Measurements from ENCODE around the gene CRABP2. TPM values are rescaled to one million over a fixed set of nuclear protein-coding genes. Genes with fewer than 3 reads are reported as not detected.
A peak's percentile ranks its signal among the peaks of the same experiment; 100 is the strongest.

Gene CRABP2
- total and polyA plus RNA-seq, 2 of the 13 experiments (the other 11 are each of a cell fraction or from before 2014, with no cell fraction given), result 0.40 to 0.60 TPM

GRCh38 chr1:156725683-156726280 is 20.4 kb upstream of the CRABP2 start (continued):
- 0 out of 2 replicates have a peak, but pooled peaks have one; percentile 31 for TF ChIP-seq HDAC2 (CRISPR knock-in tag; IDR thresholded peaks at IDR 0.05)
- no peak for TF ChIP-seq ZBTB39 (CRISPR knock-in tag; IDR thresholded peaks at IDR 0.05)
- TF ChIP-seq SKI (IDR thresholded peaks at IDR 0.05; ENCODE audit: partially characterized antibody), result no peak
- TF ChIP-seq CHD4 (IDR thresholded peaks at IDR 0.05; ENCODE audit: borderline replicate concordance, low read length), result no peak
- no peak for TF ChIP-seq CEBPG (CRISPR knock-in tag; IDR thresholded peaks at IDR 0.05)
- TF ChIP-seq ZNF337 (CRISPR knock-in tag; IDR thresholded peaks at IDR 0.05; ENCODE audit: borderline replicate concordance, low read depth), result no peak
- TF ChIP-seq FOXJ3 (CRISPR knock-in tag; IDR thresholded peaks at IDR 0.05; ENCODE audit: borderline replicate concordance), result no peak
- no peak for TF ChIP-seq TFDP1 (CRISPR knock-in tag; IDR thresholded peaks at IDR 0.05; ENCODE audit: borderline replicate concordance)
- TF ChIP-seq SCMH1 (CRISPR knock-in tag; IDR thresholded peaks at IDR 0.05; ENCODE audit: borderline replicate concordance), result no peak
- TF ChIP-seq SOX5 (CRISPR knock-in tag; IDR thresholded peaks at IDR 0.05; ENCODE audit: borderline replicate concordance), result no peak
- no peak for TF ChIP-seq ZNF703 (CRISPR knock-in tag; IDR thresholded peaks at IDR 0.05; ENCODE audit: borderline replicate concordance)
- TF ChIP-seq ZNF761 (CRISPR knock-in tag; conservative IDR thresholded peaks at IDR 0.05), result no peak
- no peak for TF ChIP-seq FOXP1 (IDR thresholded peaks at IDR 0.05)
- TF ChIP-seq FOXP1 (CRISPR knock-in tag; IDR thresholded peaks at IDR 0.05), result no peak
- no peak for TF ChIP-seq PHB2 (IDR thresholded peaks at IDR 0.05; ENCODE audit: partially characterized antibody)
- TF ChIP-seq ZNF619 (CRISPR knock-in tag; IDR thresholded peaks at IDR 0.05), result no peak
- no peak for TF ChIP-seq XBP1 (CRISPR knock-in tag; IDR thresholded peaks at IDR 0.05)
- TF ChIP-seq CBX5 (CRISPR knock-in tag; IDR thresholded peaks at IDR 0.05; ENCODE audit: borderline replicate concordance), result peak; percentile 73; the same call in 1 of the 2 replicates
- no peak for TF ChIP-seq MBD4 (IDR thresholded peaks at IDR 0.05; ENCODE audit: borderline replicate concordance, low read length)
- TF ChIP-seq JUNB (CRISPR knock-in tag; IDR thresholded peaks at IDR 0.05; ENCODE audit: borderline replicate concordance), result no peak
- no peak for TF ChIP-seq MTERF4 (CRISPR knock-in tag; IDR thresholded peaks at IDR 0.05)
- TF ChIP-seq MTF1 (CRISPR knock-in tag; IDR thresholded peaks at IDR 0.05), result no peak
- TF ChIP-seq ZNF564 (CRISPR knock-in tag; IDR thresholded peaks at IDR 0.05), result no peak
- TF ChIP-seq NFE2L1 (CRISPR knock-in tag; IDR thresholded peaks at IDR 0.05; ENCODE audit: borderline replicate concordance), result no peak
- TF ChIP-seq ZNF282 (IDR thresholded peaks at IDR 0.05; ENCODE audit: partially characterized antibody), result no peak
- no peak for TF ChIP-seq ZXDC (CRISPR knock-in tag; IDR thresholded peaks at IDR 0.05)
- no peak for TF ChIP-seq ZNF121 (CRISPR knock-in tag; IDR thresholded peaks at IDR 0.05)
